HepG2 (cell line): ENCODE data around the gene IFT43. TPM values are rescaled to one million over a fixed set of nuclear protein-coding genes. Genes with fewer than 3 reads are reported as not detected.

Source experiments
- ATAC-seq: fragments of 200-7000 bp; cut with Tn5 transposase; 3 replicates; pipeline ENCODE4 v1.9.1; 2020; ENCODE audit warnings: mild to moderate bottlenecking, moderate library complexity
- BruUV-seq: library from RNA; stranded (reverse); fragments of 400-500 nt; replicated peaks from 2 replicates; lab custom pipeline; 2021; lab: Mats Ljungman, UMichigan
- CTCF ChIA-PET: fragments of 300-600 bp; formaldehyde crosslinking; extraction: SDS; loops from one replicate; lab custom pipeline; 2021; ENCODE audit warnings: low total read pairs, inconsistent platforms, low intra/inter-chr PET ratio; lab: Yijun Ruan, JAX
- POLR2A ChIA-PET: fragments of 350-600 bp; sonication (Branson Sonifier 250); formaldehyde crosslinking; loops from one replicate; lab custom pipeline; 2020; ENCODE audit warnings: antibody characterized with exemption, inconsistent platforms; lab: Yijun Ruan, JAX
- DNase-seq: peaks from one replicate; pipeline ENCODE4 v3.0.0-alpha.2; 2015; ENCODE audit warnings: low spot score
- FAIRE-seq: peaks from 3 replicates; lab custom pipeline; 2011; peaks lifted over from hg19 to GRCh38; lab: Jason Lieb, UNC
- H2AFZ ChIP-seq: one replicate; pipeline ENCODE4 v1.6.1; 2011; ENCODE audit warnings: low read length, inconsistent platforms
- H3K27ac ChIP-seq: fragments of 300-600 bp; 3 replicates; pipeline ENCODE4 v1.8.0; 2011; ENCODE audit warnings: mixed run types, mild to moderate bottlenecking, mixed read lengths, low read length, inconsistent platforms; ENCODE audit not compliant: insufficient read depth; ENCODE audit errors: extremely low read length
- H3K27me3 ChIP-seq, 2 experiments: fragments of 200-600 bp in 1 of 2; 2 replicates in 1 of 2; 3 replicates in 1 of 2; pipeline versions ENCODE4 v1.6.0 to v1.8.0; 2011; ENCODE audit warnings: low read length in 2 of 2, mild to moderate bottlenecking in 2 of 2, moderate library complexity in 2 of 2, inconsistent platforms in 1 of 2; ENCODE audit not compliant: insufficient read depth in 2 of 2, control insufficient read depth in 1 of 2
- H3K36me3 ChIP-seq, 2 experiments: fragments of 200-600 bp in 1 of 2; replicated peaks in 1 of 2; 2 replicates in 1 of 2; 3 replicates in 1 of 2; pipeline versions ENCODE4 v1.5.1 to v1.8.0; 2011; ENCODE audit warnings: low read length in 2 of 2, inconsistent platforms in 1 of 2; ENCODE audit not compliant: insufficient read depth in 2 of 2, control insufficient read depth in 1 of 2
- H3K4me1 ChIP-seq: 2 replicates; pipeline ENCODE4 v1.5.1; 2012; ENCODE audit warnings: low read length, inconsistent platforms; ENCODE audit not compliant: insufficient read depth
- H3K4me2 ChIP-seq: 2 replicates; pipeline ENCODE4 v1.6.0; 2011; ENCODE audit warnings: low read depth, low read length, inconsistent platforms
- H3K4me3 ChIP-seq, 3 experiments: fragments of 200-600 bp in 1 of 3; sonication (generic), shearing (Covaris generic) in 1 of 3; replicated peaks in 1 of 3; 2 replicates each; pipeline ENCODE4 v1.5.1; 2011 to 2016; ENCODE audit warnings: low read length in 3 of 3, inconsistent platforms in 2 of 3, low read depth in 2 of 3, mild to moderate bottlenecking in 2 of 3, control low read depth in 1 of 3, mixed read lengths in 1 of 3; ENCODE audit not compliant: insufficient read depth in 1 of 3
- H3K79me2 ChIP-seq: one replicate; pipeline ENCODE4 v1.6.1; 2011; ENCODE audit warnings: low read length, inconsistent platforms; ENCODE audit not compliant: insufficient read depth
- H3K9ac ChIP-seq: 2 replicates; pipeline ENCODE4 v1.6.0; 2011; ENCODE audit warnings: mild to moderate bottlenecking, low read depth, low read length, inconsistent platforms; ENCODE audit not compliant: insufficient read depth
- H3K9me3 ChIP-seq: 2 replicates; pipeline ENCODE4 v1.5.1; 2012; ENCODE audit warnings: mild to moderate bottlenecking, low read length
- H4K20me1 ChIP-seq: 2 replicates; pipeline ENCODE4 v1.6.0; 2011; ENCODE audit warnings: inconsistent platforms, mild to moderate bottlenecking, low read length, moderate library complexity; ENCODE audit not compliant: insufficient read depth
- HNF4A ChIP-seq: sonication (generic); formaldehyde crosslinking; IDR thresholded peaks from 2 replicates; pipeline ENCODE4 v1.4.0; 2020; ENCODE audit warnings: missing genetic modification reagents
- NPAS2 ChIP-seq: sonication (generic); formaldehyde crosslinking; IDR thresholded peaks from 2 replicates; pipeline ENCODE4 v1.8.0; 2022; ENCODE audit warnings: mild to moderate bottlenecking, missing genetic modification reagents, borderline replicate concordance
- PTBP1 ChIP-seq: fragments of 200-400 bp; formaldehyde crosslinking; IDR thresholded peaks from 2 replicates; pipeline ENCODE4 v1.6.1; 2018; ENCODE audit warnings: low read length, low read depth; ENCODE audit not compliant: poor library complexity, severe bottlenecking
- WIZ ChIP-seq: sonication (generic); formaldehyde crosslinking; IDR thresholded peaks from 2 replicates; pipeline ENCODE4 v1.5.1; 2020; ENCODE audit warnings: mild to moderate bottlenecking, missing genetic modification reagents
- ZNF558 ChIP-seq: sonication (generic); formaldehyde crosslinking; IDR thresholded peaks from 2 replicates; pipeline ENCODE4 v1.9.0; 2022; ENCODE audit warnings: mild to moderate bottlenecking, missing genetic modification reagents, borderline replicate concordance
- WGBS: methylation state at CpG from one replicate; pipeline ENCODE4 v1.1.6; 2017; ENCODE audit warnings: low lambda C conversion rate; 5-methylcytosine and 5-hydroxymethylcytosine counted together
- in situ Hi-C: cut with HindIII; loops from 2 replicates; pipeline ENCODE4 v1.10.0; 2017; ENCODE audit warnings: low pct_unique_long_range_greater_than_20kb; ENCODE audit not compliant: extremely low pct_ligation_motif_present
- intact Hi-C: fragments of 100-400 bp; cut with micrococcal nuclease; formaldehyde crosslinking; loops from one replicate; pipeline ENCODE4 v1.10.0; 2022; ENCODE audit not compliant: unreplicated experiment
- polyA plus RNA-seq, 8 experiments: library from polyadenylated mRNA; depleted of rRNA in 3 of 8; stranded (reverse) in 7 of 8; unstranded in 1 of 8; fragments of >200 nt; fragmentation: Illumina TruSeq in 4 of 8; extraction: Trizol in 4 of 8; gene quantifications; 2 replicates each; pipeline versions ENCODE4 v1.2.1 to v1.2.3, GENCODE V29; 2011 to 2016; ENCODE audit warnings: low read depth in 4 of 8, missing spikeins in 1 of 8, mixed read lengths in 1 of 8; ENCODE audit not compliant: insufficient read depth in 1 of 8
- total RNA-seq, 5 experiments: library from RNA; depleted of rRNA; stranded (reverse); fragments of >200 nt; fragmentation: Illumina TruSeq; extraction: Trizol; gene quantifications; 2 replicates each; pipeline ENCODE4 v1.2.3, GENCODE V29; 2016; ENCODE audit warnings: low read depth in 1 of 5
- TF ChIP-seq, protein P1 (sequence below): sonication (generic); formaldehyde crosslinking; IDR thresholded peaks from 2 replicates; pipeline ENCODE4 v1.8.1; 2023; ENCODE audit warnings: mild to moderate bottlenecking, inconsistent platforms, moderate library complexity, missing genetic modification reagents, borderline replicate concordance
- TF ChIP-seq, protein P2 (sequence below): sonication (generic); formaldehyde crosslinking; IDR thresholded peaks from 2 replicates; pipeline ENCODE4 v1.4.0; 2020; ENCODE audit warnings: mild to moderate bottlenecking, missing genetic modification reagents

Gene IFT43
- total and polyA plus RNA-seq, 2 of the 13 experiments (the other 11 are each of a cell fraction or from before 2014, with no cell fraction given), result 0.15 to 0.55 TPM

DNA sequence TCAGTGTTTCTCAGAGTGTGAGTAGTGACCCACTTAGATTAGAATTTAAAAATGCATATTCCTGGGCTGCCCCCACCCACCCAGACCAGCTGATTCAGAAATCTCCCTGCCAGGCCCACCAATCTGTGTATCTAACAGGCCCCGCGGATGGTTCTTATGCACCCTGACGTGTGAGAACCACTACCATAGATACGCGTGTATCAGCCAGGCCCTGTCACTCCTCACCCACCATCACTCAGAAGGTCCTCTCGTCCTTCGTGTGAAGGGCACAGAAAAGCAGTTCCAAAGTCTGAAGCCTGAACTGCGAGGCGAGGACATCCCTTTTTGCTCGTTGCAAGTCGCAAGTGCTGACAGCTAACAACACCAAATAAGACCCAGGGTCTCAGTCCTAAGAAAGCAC lies 72.4 kb downstream of the IFT43 start (continued):
- TF ChIP-seq, protein P1, sequence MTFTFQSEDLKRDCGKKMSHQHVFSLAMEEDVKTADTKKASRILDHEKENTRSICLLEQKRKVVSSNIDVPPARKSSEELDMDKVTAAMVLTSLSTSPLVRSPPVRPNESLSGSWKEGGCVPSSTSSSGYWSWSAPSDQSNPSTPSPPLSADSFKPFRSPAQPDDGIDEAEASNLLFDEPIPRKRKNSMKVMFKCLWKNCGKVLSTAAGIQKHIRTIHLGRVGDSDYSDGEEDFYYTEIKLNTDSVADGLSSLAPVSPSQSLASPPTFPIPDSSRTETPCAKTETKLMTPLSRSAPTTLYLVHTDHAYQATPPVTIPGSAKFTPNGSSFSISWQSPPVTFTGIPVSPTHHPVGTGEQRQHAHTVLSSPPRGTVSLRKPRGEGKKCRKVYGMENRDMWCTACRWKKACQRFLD, result no peak
- TF ChIP-seq NPAS2 (CRISPR knock-in tag) (no peak), PTBP1 (no peak)

GRCh38 chr14:76063327-76063726 lies 77.8 kb downstream of the IFT43 start:
- 0% methylated on average over 3 of the region's 3 CpGs for WGBS
- H3K9me3 ChIP-seq, result no peaks in the 10 kb centered on the region
- no peak overlapping the region for H2AFZ ChIP-seq
- H3K4me2 ChIP-seq, result no peak overlapping the region
- peak; percentile 25; the same call in 1 of the 2 replicates for TF ChIP-seq HNF4A (CRISPR knock-in tag)
- TF ChIP-seq, protein P2, sequence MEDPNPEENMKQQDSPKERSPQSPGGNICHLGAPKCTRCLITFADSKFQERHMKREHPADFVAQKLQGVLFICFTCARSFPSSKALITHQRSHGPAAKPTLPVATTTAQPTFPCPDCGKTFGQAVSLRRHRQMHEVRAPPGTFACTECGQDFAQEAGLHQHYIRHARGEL (CRISPR knock-in tag), result no peak
- ChIA-PET CTCF (no interaction called here), POLR2A (no interaction called here)
- no peaks in the 10 kb centered on the region for H3K79me2 ChIP-seq
- DNase-seq (no peak), ATAC-seq (peak; percentile 72), FAIRE-seq (no peak)
- H3K36me3 ChIP-seq, result no peaks in the 10 kb centered on the region
- in situ Hi-C loops (no loop called here), intact Hi-C loops (no loop called here)
- H3K9ac ChIP-seq, result no peak overlapping the region
- H4K20me1 ChIP-seq, result 0 out of 2 replicates have a peak, but pooled peaks cover 2% of the 10 kb centered on the region
- H3K27ac ChIP-seq, result no peak overlapping the region
- peaks cover 13% of the 10 kb centered on the region for H3K4me1 ChIP-seq
- H3K4me3 ChIP-seq, result no peak overlapping the region
- no peaks in the 10 kb centered on the region for H3K27me3 ChIP-seq
- no TSS peak for BruUV-seq

- in situ Hi-C loops, result no loop called here
- FAIRE-seq (no peak), DNase-seq (no peak), ATAC-seq (no peak)
- intact Hi-C loops, result no loop called here
- H3K4me1 ChIP-seq, result peaks cover 13% of the 10 kb centered on the region
- no peaks in the 10 kb centered on the region for H3K36me3 ChIP-seq
- H3K27me3 ChIP-seq, result no peaks in the 10 kb centered on the region
- H3K4me3 ChIP-seq, result no peak overlapping the region
- H3K9me3 ChIP-seq, result no peaks in the 10 kb centered on the region
- no TSS peak for BruUV-seq
- H3K9ac ChIP-seq, result no peak overlapping the region
- ChIA-PET POLR2A (no interaction called here), CTCF (no interaction called here)
- WGBS, result 91% methylated on average over 3 of the region's 3 CpGs
- H3K4me2 ChIP-seq, result no peak overlapping the region
- TF ChIP-seq WIZ (no peak), ZNF558 (CRISPR knock-in tag) (no peak)
- no peaks in the 10 kb centered on the region for H4K20me1 ChIP-seq
- no peak overlapping the region for H3K27ac ChIP-seq
- no peak overlapping the region for H2AFZ ChIP-seq
- H3K79me2 ChIP-seq, result no peaks in the 10 kb centered on the region
Observed at GRCh38 chr14:76065519-76065918, 80.0 kb downstream of the IFT43 start.
